Midbrain (tissue), 1 donor: Measurements from ENCODE around the gene MYO1C.
"Not testable (repeated sequence)": the region's sequence is repeated elsewhere in the genome, so short reads cannot be mapped to it uniquely, and the experiment has no call there.

Experiments
- DNase-seq: peaks from one replicate; lab custom pipeline; 2025; lab: John Stamatoyannopoulos, UW

Gene MYO1C

DNA sequence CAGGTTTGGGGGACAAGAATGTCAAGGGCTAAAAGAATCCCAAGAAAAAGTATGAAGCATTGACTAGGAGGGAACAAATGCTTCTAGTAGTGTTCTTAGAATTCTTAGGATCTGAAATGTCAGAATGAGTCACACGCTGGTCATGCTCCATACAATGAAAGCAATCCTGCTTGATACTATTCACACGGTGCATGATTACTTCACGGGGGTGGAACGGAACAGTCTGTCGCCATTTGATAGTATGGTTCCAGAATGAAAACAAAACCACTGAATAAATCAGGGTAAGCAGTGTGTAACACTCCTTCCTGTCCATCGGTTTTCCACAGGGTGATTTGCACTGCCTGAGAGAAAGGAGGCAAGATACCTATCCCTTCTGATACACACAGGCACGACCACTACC is 69.6 kb downstream of the MYO1C start:
- DNase-seq = no peak

DNA sequence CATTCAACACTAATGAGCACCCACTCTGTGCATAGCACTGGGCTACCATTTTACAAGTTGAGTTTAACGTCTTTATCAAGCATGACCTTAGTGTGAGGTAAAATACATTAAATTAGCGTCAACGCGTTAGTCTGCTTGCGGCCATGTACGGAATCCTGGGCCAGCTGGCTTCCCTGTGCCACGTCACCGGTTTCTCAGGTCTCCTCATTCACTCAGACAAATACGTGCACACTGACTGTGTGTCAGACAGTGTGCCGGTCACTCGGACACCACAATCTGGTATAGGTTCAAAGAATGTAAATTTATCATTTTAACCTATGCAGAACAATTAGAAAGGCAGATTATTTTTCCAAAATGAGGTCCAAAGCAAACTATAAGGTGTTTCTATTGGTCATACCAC is 71.0 kb downstream of the MYO1C start:
- DNase-seq = no peak

DNA sequence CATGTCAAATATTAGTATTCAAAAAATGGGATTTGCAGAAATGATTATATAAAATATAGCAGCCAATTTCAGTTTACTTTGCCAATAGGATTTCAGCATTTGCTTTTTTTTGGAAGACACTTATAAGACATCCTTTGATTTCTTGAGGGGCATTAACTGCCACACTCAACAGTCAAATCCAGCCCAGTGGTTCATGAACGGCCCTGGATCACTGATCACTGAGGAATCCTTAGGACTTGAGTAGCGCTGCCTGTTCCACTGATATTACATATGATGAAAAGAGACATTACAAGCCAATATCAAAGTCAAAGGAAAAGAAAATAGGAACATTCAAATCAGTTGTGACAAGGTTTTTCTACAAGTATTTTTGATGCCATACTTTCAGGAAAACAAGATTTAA is 71.5 kb downstream of the MYO1C start:
- no peak for DNase-seq

DNA sequence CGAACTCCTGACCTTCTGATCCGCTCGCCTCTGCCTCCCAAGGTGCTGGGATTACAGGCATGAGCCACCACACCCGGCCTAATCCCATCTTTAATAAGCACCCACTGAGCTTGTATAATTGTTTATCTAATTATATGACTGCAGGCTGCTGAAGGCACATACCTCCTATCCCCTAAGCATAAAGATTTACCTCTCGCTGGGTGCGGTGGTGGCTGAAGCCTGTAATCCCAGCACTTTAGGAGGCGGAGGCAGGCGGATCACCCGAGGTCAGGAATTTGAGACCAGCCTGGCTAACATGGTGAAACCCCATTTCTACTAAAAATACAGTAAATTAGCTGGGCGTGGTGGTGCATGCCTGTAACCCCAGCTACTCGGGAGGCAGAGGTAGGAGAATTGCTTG is 72.3 kb downstream of the MYO1C start:
- no peak for DNase-seq

DNA sequence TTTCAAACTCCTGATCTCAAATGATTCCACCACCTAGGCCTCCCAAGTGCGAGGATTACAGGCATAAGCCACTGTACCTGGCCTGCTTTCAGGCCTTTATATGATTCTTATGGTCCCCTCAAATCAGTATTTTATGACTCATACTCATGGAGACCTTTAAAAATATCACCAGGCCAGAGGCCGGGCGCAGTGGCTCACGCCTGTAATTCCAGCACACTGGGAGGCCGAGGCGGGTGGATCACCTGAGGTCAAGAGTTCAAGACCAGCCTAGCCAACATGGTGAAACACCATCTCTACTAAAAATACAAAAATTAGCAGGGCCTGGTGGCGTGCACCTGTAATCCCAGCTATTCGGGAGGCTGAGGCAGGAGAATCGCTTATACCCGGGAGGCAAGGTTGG is 74.0 kb downstream of the MYO1C start:
- DNase-seq = not testable (repeated sequence)

DNA sequence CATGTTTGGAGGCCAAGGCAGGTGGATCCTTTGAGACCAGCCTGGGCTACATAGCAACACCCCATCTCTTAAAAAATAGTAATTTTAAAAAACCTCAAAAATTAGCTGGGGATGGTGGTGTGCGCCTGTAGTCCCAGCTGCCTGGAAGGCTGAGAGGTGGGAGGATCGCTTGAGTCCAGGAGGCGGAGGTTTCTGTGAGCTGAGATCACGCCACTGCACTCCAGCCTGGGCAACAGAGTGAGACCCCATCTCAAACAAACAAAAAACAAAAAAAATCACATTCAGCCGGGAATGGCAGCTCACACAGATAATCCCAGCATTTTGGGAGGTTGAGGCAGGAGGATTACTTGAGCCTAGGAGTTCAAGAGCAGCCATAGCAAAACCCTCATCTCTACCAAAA is 76.1 kb downstream of the MYO1C start:
- no peak for DNase-seq

DNA sequence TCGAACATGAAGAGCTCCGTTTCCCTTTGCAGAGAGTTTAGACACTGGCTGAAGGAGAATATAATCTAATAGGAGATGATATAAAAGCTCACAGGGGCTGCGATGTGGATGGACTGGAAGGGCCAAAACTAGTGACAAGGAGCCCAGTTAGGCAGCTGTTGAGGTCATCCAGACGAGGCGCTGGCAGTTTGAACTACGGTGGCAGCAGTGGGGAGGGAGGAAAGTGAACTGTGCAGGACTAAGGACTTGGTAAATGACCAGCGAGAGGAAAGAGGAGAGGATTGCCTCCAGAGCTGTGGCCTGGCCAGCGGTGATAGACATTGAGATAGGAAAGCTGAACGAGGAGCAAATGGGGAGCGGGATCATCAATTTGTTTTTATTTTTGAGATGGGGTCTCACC is 77.9 kb downstream of the MYO1C start:
- no peak for DNase-seq
